Tibial artery (tissue), 4 donors: ENCODE results near the gene KLLN.
"Not testable (repeated sequence)": the region's sequence is repeated elsewhere in the genome, so short reads cannot be mapped to it uniquely, and the experiment has no call there.

Experiments used
- DNase-seq, 2 donors: peaks; one replicate each; pipeline ENCODE4 v3.0.0-alpha.2; 2019
- H3K27ac ChIP-seq, 2 donors: fragments of 200-600 bp; sonication (generic) in 1 of 2; 1 replicate in 1 of 2; 2 replicates in 1 of 2; pipeline ENCODE4 v1.5.1; 2018 to 2019; ENCODE audit warnings: mild to moderate bottlenecking in 1 of 2
- H3K27me3 ChIP-seq, 2 donors: fragments of 200-600 bp; sonication (generic) in 1 of 2; one replicate each; pipeline versions ENCODE4 v1.5.1 to v1.6.0; 2016 to 2019
- H3K36me3 ChIP-seq, 3 donors: fragments of 200-600 bp; sonication (generic) in 2 of 3; one replicate each; pipeline ENCODE4 v1.5.1; 2016 to 2019; ENCODE audit warnings: mild to moderate bottlenecking in 2 of 3
- H3K4me1 ChIP-seq, 4 donors: fragments of 200-600 bp; sonication (generic) in 2 of 4; 1 replicate in 3 of 4; 2 replicates in 1 of 4; pipeline ENCODE4 v1.5.1; 2016 to 2019
- H3K4me3 ChIP-seq, 2 donors: fragments of 200-600 bp; sonication (generic) in 1 of 2; 1 replicate in 1 of 2; 2 replicates in 1 of 2; pipeline ENCODE4 v1.5.1; 2018 to 2019; ENCODE audit warnings: mild to moderate bottlenecking in 2 of 2
- H3K9me3 ChIP-seq, 3 donors: fragments of 200-600 bp; sonication (generic) in 1 of 3; one replicate each; pipeline ENCODE4 v1.5.1; 2016 to 2019
- CTCF ChIP-seq, 2 experiments: fragments of 200-600 bp in 1 of 2; fragments of 450-650 bp in 1 of 2; IDR thresholded peaks; one replicate each; pipeline ENCODE4 v1.5.1; 2017 to 2019; ENCODE audit warnings: antibody characterized with exemption in 2 of 2, mild to moderate bottlenecking in 1 of 2, moderate library complexity in 1 of 2
- intact Hi-C: fragments of 100-400 bp; cut with DNase I; formaldehyde crosslinking; loops from one replicate; pipeline ENCODE4 v1.15.0; 2023; ENCODE audit warnings: low total_unique reads

KLLN gene

GRCh38 chr10:87887146-87887545 lies 23.8 kb upstream of the KLLN start:
- H3K9me3 ChIP-seq: no peaks in the 10 kb centered on the region
- H3K4me1 ChIP-seq: peaks cover 0 to 90% (median 5%) of the 10 kb centered on the region in 4 donors
- H3K36me3 ChIP-seq: peaks cover 0 to 12% (median 8%) of the 10 kb centered on the region in 3 donors
- no peak overlapping the region for H3K27ac ChIP-seq
- no peak for TF ChIP-seq CTCF (IDR thresholded peaks at IDR 0.05)
- H3K27me3 ChIP-seq: no peaks in the 10 kb centered on the region
- intact Hi-C loops: no loop called here
- H3K4me3 ChIP-seq: no peak overlapping the region
- no peak for DNase-seq

- H3K9me3 ChIP-seq: no peaks in the 10 kb centered on the region
- H3K36me3 ChIP-seq: peaks cover 0 to 12% (median 8%) of the 10 kb centered on the region in 3 donors
- intact Hi-C loops: no loop called here
- TF ChIP-seq CTCF (IDR thresholded peaks at IDR 0.05): no peak
- no peak overlapping the region for H3K4me3 ChIP-seq
- no peak overlapping the region for H3K27ac ChIP-seq
- H3K27me3 ChIP-seq: no peaks in the 10 kb centered on the region
- peaks cover 0 to 92% (median 5%) of the 10 kb centered on the region in 4 donors for H3K4me1 ChIP-seq
- DNase-seq: no peak
Measured at GRCh38 chr10:87886635-87887034, 23.3 kb upstream of the KLLN start.

- Histone ChIP-seq H3K27ac (no peak overlapping the region), H3K36me3 (peaks cover 4 to 12% (median 8%) of the 10 kb centered on the region in 3 donors), H3K27me3 (no peaks in the 10 kb centered on the region), H3K9me3 (no peaks in the 10 kb centered on the region), H3K4me1 (peaks cover 0 to 81% (median 10%) of the 10 kb centered on the region in 4 donors), H3K4me3 (no peak overlapping the region)
- no peak for DNase-seq
- TF ChIP-seq CTCF (IDR thresholded peaks at IDR 0.05): no peak
- intact Hi-C loops: no loop called here
Measured at GRCh38 chr10:87882555-87883294, 19.4 kb upstream of the KLLN start.

GRCh38 chr10:87881373-87882059 lies 18.2 kb upstream of the KLLN start:
- DNase-seq, H3K9me3 ChIP-seq, intact Hi-C loops, H3K27me3 ChIP-seq, H3K36me3 ChIP-seq, H3K27ac ChIP-seq, H3K4me3 ChIP-seq: not testable (repeated sequence)
- peaks cover 0 to 82% (median 11%) of the 10 kb centered on the region in 4 donors for H3K4me1 ChIP-seq

- Histone ChIP-seq H3K27me3 (no peaks in the 10 kb centered on the region), H3K27ac (no peak overlapping the region), H3K4me1 (peaks cover 0 to 85% (median 11%) of the 10 kb centered on the region in 4 donors), H3K36me3 (peaks cover 0 to 4% (median 0%) of the 10 kb centered on the region in 3 donors), H3K9me3 (no peaks in the 10 kb centered on the region), H3K4me3 (no peak overlapping the region)
- DNase-seq: no peak
- TF ChIP-seq CTCF (IDR thresholded peaks at IDR 0.05): no peak
- intact Hi-C loops: no loop called here
Measured at GRCh38 chr10:87880336-87880735, 17.0 kb upstream of the KLLN start.
